Stimulated activated CD4-positive, alpha-beta T cell treated with anti-CD3 and anti-CD28 coated beads, Interleukin-12 subunit alpha, Interleukin-12 subunit beta, amount 100 ng/mL, for 48 hours (primary cell): ENCODE results near the gene IRX2.

Experiments
- DNase-seq, 3 donors: peaks; one replicate each; pipeline ENCODE4 v3.0.0-alpha.2; 2020; ENCODE audit warnings: low read depth in 2 of 3, low spot score in 1 of 3

Gene IRX2

DNA sequence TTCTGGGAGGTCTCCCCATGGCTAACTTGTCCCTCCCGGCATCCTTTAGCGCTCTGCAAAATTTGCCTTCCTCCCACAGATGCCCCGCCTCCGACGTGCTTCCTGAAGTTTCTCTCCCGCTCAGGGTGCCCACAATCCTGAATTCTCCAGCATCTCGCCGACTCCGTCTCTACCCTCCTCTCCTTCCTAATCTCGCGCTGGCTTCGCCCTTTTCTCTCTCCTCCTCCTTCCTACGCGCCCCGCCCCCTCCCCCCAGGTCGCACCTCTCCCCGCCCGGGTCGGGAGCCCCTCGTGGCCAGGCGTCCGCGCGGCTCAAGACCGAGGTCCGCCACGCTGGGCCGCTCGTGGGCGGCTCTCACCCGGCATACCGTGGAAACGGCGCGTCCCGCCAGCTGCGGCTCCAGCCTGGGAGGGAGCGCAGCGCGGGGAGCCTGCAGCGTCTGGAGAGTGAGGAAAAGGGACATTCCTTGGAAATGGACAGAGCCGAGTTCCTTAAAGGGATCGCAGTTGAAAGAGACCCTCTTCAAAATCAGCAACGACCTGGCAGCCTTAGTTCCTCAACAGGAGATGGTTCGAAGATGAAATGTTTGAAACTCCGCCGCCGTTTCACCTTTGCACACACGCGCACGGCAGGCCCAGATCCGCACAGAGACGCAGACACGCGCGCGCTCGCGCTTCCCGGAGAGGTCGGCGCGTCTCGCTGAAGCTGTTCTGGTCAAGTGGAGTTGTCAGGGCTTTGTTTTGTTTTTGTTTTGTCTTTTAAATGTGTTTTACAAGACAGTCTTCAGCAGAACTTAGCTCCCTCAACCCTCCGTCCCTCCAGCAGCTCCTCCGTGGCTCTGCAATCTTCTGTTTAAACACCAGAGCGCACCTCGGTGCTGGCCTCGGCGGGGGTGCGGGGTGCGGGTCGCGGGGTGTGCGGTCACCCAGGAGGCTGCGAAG, 5.0 kb upstream of the IRX2 start:
- no peak for DNase-seq

DNA sequence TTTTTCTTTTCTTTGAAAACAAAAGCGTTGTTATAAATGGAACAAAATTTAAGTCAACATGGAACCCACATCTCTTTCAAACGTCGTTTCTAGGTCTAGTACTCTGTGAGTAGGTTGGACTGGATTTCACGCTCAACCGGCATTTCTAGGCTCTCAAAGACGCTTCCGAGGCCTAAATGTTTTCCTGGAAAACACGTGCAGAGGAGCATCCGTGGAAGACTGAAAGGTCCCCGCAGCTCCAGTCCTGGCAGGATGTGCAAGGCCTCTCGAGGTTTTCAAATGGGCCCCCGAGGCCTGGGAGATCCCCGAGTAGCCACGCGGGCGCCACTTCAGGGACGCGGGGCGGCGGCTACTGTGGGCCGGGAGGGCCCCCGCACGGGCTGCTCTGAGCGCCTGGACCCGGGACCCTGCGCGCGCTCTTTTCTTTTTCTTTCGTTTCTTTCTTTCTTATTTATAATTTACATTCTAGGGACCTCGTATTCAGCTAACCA, 4.2 kb upstream of the IRX2 start:
- no peak for DNase-seq

DNA sequence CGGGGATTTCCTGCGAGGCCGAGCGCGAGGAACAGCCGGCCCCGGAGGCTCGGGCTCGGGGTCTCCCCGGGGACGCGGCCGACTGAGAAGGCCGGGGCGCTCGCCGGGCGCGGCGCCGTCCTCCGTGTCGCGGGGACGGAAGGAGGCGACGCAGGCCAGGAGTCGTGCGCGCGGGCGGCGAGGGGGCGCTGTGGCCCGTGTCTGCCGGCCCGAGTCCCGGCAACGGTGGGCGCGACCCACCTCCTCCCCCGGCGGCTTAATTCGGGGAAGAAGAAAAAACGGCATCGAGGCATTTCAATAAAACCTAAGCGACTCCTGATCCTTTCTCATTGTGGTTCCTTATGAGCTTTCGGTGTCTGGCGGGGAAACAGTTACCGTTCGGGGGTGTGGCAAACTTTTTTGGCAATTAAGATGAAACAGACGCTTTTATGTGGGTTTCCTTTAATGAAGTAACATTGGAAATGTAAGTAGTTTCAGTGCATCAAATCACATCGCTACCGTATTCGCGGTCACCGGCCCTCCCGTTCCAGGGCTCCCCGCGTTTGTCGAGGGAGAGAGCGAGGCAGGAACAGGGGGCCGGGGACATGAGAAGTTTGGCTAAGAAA, 3.7 kb upstream of the IRX2 start:
- DNase-seq, result no peak

DNA sequence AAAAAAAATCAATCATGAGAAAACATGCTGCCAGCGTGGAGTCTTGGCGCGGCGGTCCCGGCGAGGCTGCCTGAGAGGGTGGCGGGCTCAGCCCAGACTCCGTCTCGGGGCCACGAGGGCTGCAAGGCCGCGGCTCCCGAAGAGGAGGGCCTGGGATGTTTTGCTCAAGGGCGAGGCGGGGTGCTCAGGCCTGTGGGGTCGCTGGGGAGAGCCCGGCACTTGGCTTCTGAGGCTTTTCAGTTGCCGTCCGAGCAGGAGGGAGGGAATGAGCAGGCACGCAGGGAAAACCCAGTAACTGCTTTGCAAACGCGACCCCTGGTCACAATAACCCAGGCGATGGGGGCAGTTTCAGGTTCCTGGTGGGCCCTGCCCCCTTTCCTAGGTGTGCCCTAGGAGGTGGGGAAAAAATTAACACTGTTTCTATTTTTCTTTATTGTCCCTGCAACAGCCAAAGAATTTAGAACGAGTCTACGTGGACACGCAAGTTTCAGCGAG, 3.2 kb upstream of the IRX2 start:
- DNase-seq, result no peak

DNA sequence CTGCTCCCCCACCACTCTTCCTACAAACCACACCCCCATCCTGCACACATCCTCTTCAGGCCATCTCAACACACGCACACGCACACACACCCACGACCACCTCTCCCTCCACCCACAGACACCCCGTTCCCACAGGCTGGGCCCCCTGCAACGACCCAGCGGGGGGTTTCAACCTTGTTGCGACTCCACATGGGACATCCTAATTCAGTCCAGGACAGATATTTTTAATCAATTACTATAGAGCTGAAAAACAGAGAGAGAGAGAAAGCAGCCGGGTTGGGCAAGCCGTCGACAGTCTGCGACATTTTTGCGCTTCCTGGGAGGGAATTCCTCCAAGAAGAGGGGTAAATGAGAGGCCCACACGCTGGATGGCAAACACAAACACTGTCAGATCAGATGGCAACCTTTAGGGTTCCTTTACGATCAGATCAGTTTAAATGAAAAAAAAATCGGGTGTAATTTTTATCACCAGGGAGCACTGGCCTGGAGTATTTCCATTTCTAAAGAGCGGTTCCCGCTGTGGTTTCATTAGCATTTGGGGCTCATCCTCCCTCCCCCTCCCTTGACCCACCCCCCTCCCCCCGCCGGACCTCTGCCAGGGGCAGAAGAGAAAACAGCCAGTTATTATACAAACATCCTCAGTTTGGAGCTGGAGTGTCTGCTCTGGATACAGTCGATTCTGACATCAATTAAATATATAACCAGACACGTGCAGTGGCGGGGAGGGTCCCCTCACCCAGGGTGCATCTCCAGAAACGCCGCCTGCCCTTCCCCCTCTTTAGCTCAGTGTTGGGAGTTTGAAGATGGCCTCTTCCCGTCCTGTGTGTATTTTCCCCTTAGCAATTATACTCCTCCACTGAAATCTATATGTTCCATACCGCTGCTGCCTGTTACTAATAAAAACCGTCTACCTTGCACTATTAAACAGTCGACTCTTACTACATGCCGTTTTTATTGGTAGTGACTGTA, 2.3 kb upstream of the IRX2 start:
- no peak for DNase-seq

DNA sequence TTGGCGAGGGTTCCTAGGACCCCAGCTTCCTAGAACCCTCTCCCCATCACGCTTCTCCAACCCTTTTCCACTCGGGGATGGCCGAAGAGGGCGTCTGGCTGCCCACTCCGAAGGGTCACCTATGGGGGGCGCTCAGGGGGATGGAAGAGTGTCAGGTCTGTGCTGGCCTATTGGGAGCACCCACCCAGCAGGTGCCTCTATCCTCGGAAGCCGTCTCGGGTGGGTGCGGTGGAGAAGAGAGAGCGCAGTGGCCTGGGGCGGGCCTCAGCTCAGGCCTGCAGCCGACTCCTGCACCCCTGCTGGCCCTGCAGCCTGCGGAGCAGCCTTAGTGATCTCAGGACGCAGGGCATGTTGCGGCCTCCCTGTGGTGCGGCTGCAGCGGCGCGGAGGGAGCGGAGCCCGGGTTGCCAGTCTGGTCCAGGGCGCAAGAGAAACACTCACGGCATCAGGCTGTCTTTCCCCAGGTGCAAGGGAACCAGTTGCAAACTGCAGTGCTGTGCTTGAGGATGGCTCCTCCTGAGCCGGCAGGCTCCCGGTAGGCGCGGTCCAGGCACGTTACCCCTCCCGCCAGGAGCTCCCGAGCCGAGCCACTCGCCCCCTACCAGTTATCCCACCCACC, 1.5 kb upstream of the IRX2 start:
- DNase-seq, result no peak

DNA sequence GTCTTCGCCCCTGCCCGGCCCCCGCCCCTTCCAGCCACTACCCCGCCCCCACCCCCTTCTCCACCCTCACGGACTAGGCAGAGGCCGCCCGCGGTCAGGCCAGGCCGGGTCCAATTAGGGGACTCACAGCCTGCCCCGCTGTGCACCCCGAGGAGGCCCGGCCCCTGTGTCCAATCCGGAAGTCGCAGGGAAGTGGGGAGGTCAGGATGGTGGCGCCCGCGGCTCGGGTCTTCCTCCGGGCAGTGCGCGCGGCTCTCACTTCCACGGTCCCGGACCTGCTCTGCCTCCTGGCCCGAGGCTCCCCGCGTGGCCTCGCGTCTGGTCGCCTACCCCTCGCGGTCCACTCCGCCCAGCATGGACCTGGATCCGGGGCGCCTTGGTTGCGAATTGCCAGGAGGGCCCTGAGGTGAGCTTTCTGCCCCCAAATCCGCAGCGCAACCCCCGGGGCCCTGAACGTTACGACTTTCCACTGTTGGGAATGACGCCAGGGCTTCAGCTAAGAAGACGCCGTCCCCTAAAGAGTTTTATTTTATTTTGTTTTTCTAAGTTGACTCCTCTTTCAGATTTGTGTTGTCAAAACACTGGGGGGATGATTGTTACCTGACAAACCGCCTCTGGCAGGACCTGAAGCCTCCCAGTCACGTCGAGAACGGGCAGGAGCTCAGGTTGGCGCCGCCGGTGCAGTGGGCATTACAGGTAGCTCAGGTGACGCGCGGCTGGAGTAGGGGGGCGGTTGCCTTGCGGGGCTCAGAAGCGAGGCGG, 763 bp upstream of the IRX2 start:
- DNase-seq, result no peak

DNA sequence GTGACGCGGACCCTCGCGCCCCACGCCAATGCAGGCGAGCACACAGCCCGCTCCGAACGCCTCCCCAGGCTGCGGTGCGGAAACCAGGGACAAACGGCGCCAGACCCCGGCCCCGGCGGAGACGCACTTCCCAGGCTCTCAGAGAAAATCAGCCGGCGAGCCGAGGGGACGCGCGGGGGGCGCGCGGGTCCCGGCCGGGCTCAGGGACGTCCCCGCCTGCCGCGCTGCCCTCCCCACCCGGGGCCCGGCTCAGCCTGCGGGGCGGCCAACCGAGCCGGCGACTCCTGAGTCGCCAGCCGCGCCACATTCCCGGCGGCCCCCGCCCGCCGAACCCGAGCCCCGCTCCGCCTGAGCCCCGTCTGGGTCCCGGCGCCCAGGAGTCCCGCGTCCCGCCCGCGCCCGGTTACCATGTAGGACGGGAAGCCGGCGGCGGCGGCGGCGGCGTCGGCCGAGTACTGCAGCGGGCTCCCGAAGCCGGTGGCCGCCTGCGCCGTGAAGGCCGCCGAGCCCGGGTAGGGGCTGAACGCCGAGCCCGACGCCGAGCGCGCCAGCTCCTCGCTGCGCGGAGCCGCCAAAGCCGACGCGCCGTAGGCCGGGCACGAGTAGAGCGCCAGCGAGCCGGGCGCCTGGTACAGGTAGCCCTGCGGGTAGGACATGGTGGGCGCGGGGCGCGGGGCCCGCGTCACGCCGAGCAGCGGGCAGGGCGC, 566 bp downstream of the IRX2 start:
- no peak for DNase-seq

DNA sequence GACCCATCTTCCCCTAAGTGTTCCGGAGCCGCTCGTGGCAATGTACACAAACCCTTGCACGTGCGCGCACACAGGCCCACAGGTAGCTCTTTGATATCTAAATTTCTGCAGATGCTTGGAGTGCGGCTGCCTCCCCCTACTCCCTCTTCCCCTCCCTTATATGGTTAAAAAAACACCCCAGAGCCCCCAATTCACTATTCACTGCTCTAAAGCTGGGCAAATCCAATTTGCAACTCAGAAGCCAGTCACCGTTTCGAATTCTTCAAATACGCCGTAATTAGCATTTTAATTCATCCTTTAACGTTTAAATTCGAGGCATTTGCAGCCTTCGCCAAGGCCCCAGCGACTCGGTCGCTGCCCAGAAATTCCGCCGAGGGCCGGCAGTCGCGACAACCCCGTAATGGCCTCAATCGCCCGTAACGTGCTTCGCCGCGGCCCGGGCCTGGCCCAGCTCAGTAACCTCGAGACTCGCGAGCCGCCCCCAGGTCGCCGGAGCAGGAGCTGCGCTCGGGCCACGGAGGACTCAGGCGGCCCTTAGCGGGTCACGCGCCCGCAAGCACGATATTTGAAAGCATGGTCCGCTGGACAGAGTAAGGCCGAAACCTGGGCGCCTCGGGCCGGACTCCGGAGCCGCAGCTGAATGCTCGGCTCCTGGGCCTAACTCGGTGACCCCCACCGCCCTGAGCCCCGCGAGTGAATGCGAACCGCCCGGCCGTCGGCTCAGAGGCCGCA, 1.3 kb downstream of the IRX2 start:
- no peak for DNase-seq

DNA sequence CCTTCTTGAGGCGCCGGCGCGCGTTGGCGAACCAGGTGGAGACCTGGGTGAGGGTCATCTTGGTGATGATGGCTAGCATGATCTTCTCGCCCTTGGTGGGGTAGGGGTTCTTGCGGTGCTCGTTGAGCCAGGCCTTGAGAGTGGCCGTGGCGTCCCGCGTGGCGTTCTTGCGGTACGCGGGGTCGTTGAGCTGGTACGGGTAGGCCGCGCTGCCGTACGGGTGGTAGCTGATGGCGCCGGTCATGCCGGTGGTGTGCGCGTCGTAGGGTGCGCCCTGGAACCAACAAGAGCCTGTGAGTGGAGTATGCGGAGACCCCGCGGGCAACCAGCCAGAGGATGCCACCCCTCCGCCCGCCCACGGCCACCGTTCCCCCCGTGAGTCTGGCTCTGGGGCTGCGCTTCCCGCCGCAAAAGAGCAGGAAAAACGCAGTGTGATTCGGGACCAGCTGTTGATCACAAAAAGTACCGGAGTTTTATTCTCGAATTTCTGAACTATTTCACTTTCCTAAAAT, 1.9 kb downstream of the IRX2 start:
- DNase-seq, result no peak

DNA sequence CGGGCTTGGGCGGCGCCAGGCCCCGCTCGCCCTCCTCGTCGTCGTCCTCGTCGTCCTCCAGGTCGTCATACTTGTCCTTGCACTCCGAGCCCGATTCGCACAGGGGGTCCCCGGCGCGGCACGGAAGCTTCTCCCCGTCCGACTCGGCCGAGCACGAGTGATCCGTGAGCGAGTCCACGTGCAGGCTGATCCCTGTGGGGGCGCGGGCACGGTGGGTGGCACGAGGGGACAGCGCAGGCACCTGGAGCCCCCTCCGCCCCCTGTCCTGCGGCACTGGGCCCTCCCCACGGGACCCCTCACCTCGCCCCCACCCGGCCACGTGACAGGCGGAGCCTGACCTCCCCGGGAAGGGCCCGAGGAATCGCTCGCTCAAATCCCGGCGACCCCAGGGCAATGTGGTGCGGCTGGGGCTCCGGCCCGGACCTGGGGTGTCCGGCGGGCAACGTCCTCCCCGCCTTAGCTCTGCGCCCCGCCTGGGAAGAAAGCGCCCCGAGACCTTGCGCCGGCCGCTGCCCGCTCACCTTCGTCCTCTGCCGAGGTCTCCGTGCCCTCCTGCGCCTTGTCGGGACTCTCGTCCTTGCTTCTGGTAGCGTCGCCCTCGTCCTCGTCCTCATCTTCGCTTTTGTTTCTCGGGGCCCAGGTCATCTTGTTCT, 2.5 kb downstream of the IRX2 start:
- no peak for DNase-seq

DNA sequence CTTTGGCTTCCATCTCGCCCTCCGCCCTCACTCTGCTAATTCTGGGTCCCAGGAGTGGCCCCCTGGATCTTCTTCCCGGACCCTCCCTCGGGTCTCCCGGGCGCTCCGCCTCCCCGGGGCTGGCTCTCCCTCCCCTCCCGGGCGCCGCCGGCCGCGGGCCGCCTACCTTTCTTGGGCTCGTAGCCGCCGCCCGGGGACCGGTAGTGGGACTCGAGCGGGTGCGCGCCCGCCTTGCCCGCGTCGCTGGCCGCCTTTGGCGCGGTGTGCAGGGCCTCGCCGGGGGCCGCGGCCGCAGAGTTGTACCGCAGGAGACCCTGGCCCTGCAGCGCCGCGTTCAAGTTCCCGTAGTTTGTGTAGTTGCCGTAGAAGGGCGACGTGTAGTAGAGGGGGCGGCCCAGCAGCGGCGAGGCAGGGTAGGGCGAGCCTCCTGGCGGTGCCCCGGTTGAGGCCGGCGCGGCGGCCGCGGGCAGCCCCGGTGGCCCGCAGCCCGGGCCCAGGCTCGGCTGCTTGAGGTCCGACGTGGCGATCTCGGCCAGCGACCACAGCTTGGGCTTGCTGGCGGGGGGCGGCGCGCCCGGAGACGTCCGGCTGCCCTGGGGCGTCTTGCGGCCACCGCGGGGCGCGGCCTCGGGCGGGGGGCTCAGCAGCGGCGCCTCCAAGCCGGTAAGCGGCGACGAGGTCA, 3.2 kb downstream of the IRX2 start:
- DNase-seq, result no peak

DNA sequence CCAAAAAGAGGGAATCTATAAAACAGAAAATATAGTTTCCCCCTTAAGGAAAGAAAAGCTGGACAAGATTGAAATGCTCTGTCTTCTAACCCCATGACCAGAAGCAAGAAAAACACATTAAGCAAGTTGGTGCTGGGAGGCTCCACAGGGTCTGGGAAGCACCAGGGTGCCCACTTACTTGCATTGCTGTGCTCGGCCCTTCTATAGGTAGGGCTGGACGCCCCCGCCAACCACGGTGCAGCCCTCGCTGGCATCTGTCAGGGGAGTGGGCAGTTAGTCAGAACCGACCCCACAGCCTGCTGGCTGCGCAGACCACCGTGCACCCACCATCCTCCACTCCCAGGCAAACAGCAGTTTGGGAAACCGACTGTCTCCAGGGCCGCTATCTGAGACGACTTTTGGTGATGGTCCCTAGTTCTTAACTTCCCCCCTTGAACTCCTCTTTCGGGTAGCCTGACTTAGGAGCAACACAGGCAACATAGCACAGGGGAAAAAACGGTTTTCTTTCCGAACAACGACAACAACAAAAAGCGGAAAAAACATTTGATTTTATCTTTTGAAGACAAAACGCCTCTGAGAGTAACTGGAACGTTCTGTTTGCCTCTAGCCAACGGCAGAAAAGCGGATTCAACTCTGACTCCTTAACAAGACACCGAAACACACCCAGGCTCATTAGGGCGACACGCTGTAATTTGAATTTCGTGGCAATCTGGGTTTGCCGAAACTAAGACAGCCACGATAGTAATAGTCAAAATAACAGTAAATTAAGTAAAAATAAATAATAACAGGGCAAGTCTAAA, 3.9 kb downstream of the IRX2 start:
- DNase-seq, result no peak

DNA sequence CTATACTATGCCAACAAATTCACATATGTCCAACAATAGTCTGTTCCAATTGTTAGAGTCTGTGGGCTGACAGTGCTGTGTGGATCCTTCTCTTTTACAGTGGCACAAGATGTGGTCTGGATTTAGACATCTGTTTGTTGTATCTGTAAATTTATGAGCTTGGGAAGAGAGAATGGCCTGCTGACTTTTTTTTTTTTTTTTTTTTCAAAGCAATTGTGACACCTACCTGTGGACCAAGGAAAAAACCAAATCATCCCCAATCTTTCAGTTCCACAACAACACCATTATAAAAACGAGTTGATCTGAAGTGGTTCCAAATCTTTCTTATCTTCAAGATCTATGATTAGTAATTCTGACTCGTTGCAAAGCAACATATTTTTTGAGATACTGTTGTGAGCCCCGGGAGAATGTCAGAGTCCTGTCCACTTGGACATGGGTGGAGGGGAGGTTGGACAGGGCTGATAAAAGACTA, 4.9 kb downstream of the IRX2 start:
- DNase-seq, result no peak

DNA sequence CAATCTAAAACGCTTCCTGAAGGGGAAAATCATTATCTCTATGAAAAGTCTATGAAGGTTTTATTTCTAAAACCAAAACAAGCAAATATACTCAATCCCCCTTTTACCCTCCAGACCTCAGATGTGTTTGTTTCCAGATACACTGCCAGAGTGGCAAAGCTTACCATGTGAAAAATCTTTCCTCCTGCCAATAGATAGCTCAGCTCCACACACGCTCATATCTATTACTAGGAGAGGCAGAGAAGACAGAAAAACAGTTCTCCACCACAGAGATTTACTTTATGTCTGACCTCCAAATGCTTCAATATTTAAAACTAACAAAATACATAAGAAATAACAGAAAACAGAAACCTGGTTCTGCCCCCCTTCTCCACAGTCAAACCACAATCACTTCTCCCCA, 7.0 kb downstream of the IRX2 start:
- DNase-seq, result no peak

DNA sequence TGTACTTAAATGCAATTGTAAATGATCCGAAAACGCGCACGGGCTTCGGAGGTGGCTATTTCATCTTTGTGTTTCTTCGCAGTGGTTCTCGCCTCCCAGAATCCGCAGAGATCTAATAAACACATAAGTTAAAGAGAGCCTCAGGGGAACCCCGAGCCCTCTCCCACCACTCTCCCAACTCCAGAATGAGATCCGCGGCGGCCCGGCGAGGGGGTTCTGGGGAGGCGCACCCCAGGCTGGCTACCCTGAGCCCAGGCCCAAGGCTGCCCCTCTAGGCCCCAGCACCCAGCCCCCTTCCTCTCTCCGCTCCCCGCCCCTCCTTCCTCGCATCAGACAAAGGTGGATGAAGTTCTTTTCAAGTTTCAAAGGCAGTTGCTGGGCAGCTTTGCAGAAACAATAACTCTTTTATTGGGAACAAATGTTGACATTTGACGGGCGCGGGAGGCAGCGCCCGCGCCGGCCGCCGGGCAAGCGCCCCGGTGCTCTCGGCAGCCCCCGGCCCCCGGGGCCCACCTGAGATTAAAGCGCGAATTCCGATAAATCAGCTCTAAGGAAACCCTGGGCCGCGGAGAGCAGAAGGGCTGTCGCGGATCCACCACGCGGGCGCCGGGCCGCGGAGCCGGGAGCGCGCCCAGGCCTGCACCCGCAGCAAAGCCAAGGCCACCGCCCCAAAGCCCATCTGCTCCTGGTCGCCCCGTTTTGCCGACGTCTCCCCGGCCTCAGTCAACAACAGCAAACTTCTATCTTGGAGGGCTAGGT, 8.4 kb downstream of the IRX2 start:
- DNase-seq, result no peak
